GM21360 (cell line): ENCODE results near the gene PRSS2.
"Not testable (repeated sequence)": the region's sequence is repeated elsewhere in the genome, so short reads cannot be mapped to it uniquely, and the experiment has no call there.

ENCODE experiments used
- ATAC-seq: cut with Tn5 transposase; IDR thresholded peaks from one replicate; pipeline ENCODE4 v1.9.1; 2021; ENCODE audit warnings: mild to moderate bottlenecking, moderate library complexity; ENCODE audit not compliant: unreplicated experiment

Gene PRSS2

DNA sequence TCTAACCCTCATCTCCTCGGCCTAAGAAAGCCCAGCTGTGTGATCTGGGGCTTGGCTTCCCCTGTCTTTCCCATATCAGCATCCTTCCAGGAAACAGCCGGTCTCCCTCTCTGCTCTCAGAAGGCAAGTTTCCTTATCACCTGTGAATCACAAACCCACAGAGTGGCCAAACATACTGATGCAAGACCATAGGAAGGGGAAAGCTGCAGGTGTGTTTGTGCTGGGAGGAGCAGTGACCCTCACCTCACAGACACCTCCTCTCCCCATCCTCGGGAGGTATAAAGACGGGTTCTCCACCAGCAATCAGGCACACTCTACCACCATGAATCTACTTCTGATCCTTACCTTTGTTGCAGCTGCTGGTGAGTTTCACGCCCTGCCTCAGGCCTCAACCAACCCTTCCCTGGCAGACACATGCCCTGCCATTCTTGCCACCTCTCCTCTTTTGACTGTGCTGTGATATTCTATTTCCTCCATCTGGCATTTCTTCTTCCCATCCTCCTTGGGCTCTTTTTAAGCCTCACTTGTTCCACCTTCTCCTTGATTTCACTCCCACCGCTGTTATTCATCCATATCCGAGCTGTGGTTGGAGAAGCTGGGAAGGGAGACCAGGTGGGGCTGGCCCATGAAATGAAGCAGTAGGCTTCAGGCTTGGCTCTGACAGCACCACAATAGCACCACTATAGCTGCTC, at the start of gene PRSS2:
TSS of gene PRSS2 (plus strand) at position 310 of the 692 bp plus-strand sequence. CDS start at position 323, 13 bp downstream.
- no peak for ATAC-seq

DNA sequence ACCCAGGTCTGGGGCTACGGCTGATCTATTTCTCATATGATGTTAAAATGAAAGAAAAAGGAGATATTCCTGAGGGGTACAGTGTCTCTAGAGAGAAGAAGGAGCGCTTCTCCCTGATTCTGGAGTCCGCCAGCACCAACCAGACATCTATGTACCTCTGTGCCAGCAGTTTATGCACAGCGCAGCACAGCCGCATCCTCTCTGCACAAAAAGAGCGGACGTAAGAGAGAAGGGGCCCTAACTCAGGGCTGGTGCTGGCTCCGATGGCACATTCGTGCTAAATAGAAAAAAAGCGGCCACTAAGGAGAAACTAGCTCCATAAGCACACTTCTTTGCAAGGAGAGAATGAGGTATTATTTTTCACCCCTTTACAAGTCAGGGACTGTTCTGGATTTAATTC, 49.8 kb upstream of the PRSS2 start:
- no peak for ATAC-seq

DNA sequence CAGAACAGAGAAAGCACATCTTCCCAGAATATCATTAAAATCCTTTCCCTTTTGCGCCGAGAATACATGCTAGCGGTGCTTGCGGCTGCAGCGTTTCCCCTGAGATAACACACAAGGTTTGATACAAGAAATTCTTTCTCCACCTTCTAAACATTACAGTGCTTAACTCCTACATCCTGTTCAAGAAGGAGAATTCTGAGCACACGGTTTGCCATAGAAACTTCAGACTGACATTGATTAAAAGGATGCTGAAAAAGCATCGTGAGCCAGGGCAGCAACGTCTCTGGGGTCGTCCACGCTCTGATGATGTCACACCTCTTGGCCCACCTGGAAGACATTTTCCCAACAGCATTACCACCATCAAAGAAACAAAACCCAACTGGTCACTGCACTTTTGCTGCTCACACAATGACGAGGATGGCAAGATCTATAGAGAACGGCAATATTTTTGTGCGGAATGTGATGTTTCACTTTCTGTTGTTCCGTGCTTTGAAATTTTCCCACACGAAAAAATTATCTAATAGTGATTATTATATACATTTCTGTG, 48.4 kb upstream of the PRSS2 start:
- no peak for ATAC-seq

DNA sequence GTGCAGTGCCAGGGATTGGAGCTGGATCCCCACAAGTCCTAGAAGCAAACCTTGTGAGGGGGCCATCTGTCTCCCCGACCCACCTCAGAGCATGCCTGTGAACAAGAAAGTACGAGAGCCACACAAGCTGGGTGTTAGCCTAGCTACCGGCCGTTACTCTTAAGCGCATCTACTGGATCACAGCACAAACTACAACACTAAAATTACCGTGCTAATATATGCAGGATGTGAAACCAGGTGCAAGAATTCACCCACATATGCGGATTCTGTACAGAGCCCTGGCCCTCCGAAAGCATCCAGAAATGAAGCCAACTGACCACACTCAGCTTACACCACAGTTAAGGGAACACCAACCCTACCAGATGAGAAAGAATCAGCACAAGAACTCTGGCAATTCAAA, 37.5 kb upstream of the PRSS2 start:
- peak; percentile 93 for ATAC-seq

DNA sequence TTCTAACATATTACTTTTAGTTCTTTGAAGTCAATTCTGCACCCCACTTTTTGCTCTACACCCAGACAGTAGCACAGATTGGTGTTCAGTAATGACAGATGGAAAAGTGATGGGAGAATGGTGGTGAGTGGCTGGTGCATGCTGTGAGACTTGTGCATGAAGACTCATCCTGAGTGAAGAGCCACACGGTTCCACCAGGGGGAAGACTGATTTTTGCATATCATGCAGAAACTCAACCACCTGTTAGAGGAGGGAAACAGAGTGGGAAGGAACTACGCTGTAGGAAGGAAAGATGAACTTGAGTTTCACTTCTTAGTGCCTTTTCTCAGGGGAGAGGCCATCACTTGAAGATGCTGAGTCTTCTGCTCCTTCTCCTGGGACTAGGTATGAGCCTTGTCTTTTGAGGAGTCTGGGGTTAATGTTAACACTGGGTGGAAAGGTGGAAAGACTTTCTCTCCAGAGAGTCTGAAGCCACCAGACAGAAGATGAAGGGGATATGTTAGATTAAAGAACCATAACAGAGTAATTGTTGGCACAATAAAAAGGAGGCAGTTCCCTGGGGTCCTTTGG, 30.8 kb upstream of the PRSS2 start:
- peak; percentile 87 for ATAC-seq

DNA sequence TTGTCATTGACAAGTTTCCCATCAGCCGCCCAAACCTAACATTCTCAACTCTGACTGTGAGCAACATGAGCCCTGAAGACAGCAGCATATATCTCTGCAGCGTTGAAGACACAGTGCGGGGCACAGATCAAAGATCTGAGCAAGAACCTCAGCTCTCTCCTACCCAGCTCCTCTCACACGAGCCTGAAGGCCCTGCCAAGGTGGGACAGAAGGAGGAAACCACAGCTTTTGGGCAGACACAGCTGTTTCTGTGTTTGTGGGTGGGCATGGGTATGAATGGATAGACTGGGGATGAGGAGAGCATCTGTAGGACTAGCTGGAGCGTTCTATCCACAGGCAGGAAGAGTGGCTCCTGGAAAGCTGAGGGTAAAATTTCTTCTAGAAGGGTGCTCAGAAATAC, 30.0 kb upstream of the PRSS2 start:
- no peak for ATAC-seq

DNA sequence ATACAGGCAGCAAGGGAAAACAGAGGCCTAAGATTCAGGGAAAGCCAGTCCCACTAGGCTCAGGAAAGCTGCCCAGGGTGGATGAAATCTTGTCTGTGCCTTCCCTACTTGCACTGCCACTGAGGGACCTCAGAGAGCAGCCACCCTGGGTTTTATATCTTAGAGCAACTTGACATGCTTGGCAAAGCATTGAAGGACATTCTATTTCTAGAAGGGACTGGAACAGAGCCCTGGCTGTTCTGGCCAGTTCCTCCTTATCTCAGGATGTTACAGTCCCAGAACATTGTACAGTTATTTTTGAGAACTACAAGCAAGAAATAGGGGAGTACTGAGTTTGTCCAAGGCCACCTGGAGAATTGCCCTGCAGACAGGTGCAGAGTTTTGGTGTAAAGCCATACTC, 28.8 kb upstream of the PRSS2 start:
- not testable (repeated sequence) for ATAC-seq

DNA sequence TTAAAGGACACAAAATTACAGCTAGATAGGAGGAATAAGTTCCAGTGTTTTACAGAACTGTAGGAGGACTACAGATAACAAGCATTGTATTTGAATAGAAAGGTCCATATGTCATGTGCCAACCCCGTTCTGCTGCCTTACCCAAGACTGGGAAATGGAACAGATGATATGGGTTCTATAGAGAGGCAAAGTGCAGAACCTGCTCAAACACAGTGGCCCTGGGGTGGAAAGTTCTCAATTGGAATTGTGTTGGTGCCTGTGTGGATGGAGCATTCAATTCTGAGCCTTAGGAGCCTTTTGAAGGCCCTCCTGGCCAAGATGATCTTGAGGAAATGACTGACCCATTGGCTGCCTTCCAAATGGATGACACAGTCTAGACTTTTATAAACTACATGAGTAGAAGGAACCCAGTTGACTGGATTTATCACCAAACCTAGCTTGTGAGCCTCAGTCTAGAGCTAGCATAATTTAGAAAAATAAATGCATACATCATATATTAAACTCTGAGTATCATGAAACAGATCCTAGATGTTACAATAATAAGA, 25.6 kb upstream of the PRSS2 start:
- no peak for ATAC-seq

DNA sequence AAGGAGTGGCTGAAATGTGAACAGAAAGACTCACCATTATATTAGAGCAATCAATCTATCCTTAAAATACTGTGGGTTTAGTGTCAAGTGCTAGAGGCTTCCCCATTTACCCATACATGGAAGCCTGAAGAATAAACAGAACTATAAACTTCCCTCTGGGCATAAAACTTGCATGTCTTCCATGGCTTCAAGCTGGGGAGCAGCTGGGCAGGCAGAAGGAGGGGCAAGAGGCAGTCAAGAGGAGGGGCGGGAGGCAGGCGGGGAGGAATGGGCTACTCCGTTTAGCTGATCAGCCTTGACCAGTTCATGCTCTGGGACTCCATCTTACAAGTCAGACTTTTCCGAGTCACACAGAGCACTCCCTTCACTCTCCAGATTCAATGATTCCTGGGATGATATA, 25.0 kb upstream of the PRSS2 start:
- no peak for ATAC-seq

DNA sequence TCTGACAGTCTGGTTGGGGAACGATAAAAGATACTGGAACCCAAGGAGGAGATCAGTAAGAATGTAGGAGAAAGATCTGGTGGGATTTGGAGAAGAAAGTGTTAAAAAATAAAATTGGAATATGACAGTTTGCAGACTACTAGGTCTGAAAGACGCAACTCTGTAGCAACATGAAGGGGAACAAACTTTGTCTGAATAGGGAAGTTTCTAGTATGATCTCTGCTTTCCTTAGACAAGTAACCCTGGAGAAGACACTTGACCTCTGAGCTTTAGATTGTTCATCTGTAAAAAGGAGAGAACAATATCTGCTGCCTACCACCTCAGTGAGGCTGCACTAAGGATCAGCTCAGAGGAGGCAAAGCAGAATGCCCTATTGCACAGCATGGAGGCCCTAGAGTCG, 24.5 kb upstream of the PRSS2 start:
- no peak for ATAC-seq

DNA sequence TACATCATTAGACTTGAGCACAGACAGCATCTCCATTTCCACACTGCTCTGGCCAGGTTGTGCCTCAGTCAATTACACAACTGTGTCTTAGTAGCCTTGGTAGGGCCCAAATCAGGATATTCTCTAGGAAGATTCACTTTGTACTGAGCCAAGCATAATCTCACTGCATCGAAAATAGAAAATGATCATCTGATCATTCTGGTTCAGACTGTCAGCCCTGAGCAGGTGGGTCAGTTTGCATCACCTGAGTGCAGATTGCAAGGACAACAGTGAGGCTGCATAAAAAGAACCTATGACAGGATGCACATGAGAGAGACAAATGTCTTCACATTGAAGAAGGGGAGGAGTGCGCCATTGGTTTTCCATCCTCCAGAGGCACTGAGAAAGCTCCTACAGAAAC, 22.4 kb upstream of the PRSS2 start:
- not testable (repeated sequence) for ATAC-seq

DNA sequence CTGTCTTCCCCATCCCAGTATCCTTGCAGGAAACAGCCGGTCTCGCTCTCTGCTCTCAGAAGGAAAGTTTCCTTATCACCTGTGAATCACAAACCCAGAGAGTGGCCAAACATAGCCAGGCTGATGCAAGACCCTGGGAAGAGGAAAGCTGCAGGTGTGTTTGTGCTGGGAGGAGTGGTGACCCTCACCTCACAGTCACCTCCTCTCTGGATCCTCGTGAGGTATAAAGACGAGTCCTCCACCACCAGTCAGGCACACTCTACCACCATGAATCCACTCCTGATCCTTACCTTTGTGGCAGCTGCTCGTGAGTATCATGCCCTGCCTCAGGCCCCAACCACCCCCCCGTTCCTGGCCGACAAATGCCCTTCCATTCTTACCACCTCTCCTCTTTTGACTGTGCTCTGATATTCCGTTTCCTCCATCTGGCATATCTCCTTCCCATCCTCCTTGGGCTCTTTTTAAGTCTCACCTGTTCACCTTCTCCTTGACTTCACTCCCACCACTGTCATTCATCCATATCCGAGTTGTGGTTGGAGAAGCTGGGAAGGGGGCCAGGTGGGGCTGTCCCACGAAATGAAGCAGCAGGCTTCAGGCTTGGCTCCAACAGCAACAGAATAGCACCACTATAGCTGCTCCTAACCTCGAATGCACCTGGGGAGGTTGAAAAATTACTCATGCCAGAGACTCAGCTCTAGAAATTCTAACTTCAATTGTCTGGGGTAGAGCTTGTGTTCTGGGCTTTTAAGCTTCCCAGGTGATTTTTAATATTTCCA, 21.4 kb upstream of the PRSS2 start, which contains the start of gene PRSS1:
TSS of gene PRSS1 (plus strand) at position 255 of the 776 bp plus-strand sequence. CDS start at position 268, 13 bp downstream.
- no peak for ATAC-seq

DNA sequence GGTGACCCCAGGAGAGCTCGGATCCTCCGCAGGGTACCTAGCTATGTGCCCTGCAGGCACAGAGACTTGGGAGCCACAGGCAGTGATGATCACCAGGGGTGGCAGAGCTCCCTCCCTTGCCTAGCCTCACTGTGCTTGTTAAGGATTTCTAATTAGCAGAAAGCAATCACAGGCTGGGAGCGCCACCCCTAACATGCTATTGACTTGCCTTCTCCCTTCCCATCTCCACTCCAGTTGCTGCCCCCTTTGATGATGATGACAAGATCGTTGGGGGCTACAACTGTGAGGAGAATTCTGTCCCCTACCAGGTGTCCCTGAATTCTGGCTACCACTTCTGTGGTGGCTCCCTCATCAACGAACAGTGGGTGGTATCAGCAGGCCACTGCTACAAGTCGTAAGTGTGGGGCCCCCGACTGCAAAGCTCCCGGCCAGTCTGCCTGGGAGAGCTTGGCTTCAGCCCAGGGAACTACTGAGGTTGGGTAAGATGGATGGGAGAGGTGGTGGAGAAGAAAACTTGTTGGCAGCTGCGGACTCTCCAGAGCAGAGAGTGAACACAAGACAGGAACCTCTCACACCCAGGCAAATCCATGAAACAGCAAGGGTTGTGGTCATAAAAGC, 20.3 kb upstream of the PRSS2 start:
- no peak for ATAC-seq

DNA sequence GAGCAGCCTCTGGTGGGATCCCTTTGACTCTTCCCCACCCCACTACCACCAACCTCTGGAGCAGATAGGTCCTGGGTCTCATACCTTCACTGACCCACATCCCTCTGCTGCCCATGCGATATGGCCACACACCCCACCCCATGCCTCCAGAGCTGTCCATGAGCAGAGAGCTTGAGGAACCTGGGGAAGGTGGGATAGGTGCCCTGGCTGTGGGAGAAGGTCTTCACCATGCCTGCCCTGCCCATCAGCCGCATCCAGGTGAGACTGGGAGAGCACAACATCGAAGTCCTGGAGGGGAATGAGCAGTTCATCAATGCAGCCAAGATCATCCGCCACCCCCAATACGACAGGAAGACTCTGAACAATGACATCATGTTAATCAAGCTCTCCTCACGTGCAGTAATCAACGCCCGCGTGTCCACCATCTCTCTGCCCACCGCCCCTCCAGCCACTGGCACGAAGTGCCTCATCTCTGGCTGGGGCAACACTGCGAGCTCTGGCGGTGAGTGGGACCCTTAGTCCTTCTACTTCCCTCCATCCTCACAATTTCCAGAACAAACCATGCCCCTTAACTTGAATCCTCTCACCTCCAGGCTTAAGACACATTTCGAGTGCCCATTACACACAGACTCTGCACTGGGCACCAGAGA, 19.1 kb upstream of the PRSS2 start:
- not testable (repeated sequence) for ATAC-seq

DNA sequence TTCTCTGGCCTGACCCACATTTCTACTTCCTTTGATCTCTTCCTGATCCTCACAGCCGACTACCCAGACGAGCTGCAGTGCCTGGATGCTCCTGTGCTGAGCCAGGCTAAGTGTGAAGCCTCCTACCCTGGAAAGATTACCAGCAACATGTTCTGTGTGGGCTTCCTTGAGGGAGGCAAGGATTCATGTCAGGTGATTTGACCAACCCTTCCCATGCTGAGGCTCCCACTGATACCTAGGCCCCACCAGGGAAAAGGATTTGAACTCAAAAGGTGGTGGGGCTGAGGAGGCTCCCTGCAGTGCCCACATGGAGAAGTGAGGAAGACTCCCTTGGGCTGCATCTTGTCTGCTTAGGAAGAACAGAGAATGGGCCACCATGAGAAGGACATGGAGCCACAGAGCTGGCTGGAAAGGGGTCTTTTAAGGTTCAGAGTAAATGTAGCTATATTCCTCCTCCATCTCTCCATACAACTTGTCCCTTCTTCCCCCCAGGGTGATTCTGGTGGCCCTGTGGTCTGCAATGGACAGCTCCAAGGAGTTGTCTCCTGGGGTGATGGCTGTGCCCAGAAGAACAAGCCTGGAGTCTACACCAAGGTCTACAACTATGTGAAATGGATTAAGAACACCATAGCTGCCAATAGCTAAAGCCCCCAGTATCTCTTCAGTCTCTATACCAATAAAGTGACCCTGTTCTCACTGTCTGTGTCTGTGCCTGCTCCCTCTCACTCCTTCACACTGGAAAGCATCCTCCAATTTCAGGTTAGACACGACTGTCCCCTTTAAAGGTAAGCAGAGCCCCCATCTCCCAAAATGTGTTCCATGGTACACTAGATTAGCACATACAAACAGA, 18.2 kb upstream of the PRSS2 start:
- ATAC-seq: no peak

DNA sequence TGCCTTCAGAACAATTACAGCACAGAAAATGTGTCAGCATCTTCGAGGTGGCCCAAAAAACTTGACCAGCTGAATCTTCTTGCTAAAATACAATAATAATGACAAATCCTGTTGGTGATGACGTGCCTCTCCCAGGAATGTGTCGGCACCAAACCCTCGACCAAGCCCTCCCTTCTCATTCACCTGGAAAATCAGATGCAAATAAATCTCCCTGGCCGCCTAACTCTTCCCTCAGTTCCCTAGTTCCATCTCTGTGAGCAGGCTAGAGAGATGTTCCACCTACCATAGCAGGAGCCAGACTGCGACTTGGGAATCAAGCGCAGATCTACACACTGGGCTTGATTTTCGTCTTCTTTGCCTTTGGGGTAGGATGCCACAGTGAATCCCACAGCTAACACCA, 17.4 kb upstream of the PRSS2 start:
- no peak for ATAC-seq

DNA sequence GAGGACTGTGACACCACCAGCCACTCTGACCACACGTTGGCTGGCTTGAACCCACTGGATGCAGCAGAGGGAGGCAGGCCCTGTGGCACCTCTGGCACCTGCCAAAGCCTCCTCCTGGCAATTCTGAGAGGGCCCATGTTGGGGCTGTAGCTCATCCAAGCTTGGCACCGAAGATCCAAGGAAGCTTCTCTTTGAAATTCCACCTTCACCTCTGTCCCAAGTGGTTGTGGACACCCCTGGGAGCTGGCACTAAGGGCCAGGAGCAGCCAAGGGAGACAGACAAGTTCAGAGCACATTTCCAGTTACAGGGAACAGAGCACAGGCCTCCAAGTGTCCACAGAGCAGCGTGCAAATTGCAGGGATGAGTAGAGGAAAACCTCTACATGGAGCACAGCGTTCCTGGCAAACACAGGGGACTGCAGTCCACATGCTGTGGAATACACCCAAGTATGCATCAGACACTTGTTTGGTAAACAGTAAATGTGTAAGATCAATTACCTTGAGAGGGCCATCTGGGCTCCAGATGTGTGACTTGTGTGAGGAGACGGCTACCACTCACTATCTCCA, 16.8 kb upstream of the PRSS2 start:
- ATAC-seq: not testable (repeated sequence)

DNA sequence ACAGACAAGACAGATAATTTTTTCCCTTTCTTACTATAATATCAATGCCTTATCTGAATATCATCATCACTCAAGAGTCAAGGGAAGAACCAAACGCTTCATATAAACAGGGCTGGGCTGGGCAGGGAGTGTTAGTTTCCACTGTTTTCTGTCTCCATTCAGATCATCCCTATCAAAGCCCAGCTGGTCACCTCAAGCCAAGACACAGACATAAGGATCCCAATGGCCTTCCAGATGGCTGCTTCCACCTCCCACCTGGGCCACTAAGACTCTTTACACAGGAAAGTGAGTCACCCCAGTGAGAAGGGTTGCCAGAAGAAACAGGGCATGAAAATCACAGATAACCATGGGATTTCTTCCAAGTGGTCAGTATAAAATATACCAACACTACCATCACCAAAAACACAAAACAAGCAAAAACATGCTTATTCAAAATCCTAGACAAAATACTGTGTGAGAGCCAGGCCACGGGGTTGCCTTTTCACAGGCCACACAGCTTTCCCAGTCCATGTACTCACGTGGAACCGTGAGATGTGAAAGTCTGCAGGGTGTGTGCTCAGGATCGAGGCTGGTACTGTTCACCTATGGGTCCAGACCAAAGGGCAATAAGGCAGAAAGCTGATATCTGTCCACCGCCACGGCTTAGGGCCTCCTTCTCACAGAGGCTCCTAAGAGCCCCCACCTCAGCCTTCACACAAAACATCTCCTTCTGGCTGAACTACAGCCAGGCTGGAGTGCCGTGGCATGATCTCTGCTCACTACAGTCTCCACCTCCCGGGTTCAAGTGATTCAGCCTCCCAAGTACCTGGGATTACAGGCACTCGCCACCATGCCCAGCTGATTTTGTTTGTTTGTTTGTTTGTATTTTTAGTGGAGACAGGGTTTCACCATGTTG, 15.8 kb upstream of the PRSS2 start:
- ATAC-seq: no peak
